K562 (cell line): ENCODE measurements around the gene TMEM39B. TPM values are rescaled to one million over a fixed set of nuclear protein-coding genes. Genes with fewer than 3 reads are reported as not detected.
A peak's percentile ranks its signal among the peaks of the same experiment; 100 is the strongest.

ENCODE experiments used
- ATAC-seq: fragments of 200-7000 bp; cut with Tn5 transposase; 3 replicates; pipeline ENCODE4 v1.9.1; 2020; ENCODE audit warnings: moderate library complexity
- BruUV-seq: library from RNA; stranded (reverse); fragments of 400-500 nt; replicated peaks from 2 replicates; lab custom pipeline; 2021; lab: Mats Ljungman, UMichigan
- CTCF ChIA-PET: fragments of 300-600 bp; formaldehyde crosslinking; extraction: SDS; loops from one replicate; lab custom pipeline; 2021; ENCODE audit warnings: low intra/inter-chr PET ratio; lab: Yijun Ruan, JAX
- POLR2A ChIA-PET: fragments of 300-600, 350-650 bp; sonication (Branson Sonifier 250); formaldehyde crosslinking; extraction: SDS; loops from one replicate; lab custom pipeline; 2021; ENCODE audit warnings: antibody characterized with exemption, inconsistent platforms; lab: Yijun Ruan, JAX
- DNase-seq, 4 experiments: peaks; one replicate each; pipeline versions ENCODE4 v3.0.0 to v3.0.0-alpha.2; 2011 to 2018; ENCODE audit warnings: low spot score in 3 of 4, mixed read lengths in 3 of 4; ENCODE audit errors: extremely low read depth in 1 of 4
- FAIRE-seq: peaks from 2 replicates; lab custom pipeline; 2011; peaks lifted over from hg19 to GRCh38; lab: Jason Lieb, UNC
- H2AFZ ChIP-seq: 2 replicates; pipeline ENCODE4 v1.6.0; 2011; ENCODE audit warnings: low read depth, low read length, control low read depth, inconsistent platforms
- H3K27ac ChIP-seq: fragments of 200-600 bp; 3 replicates; pipeline ENCODE4 v1.8.0; 2011; ENCODE audit warnings: low read depth, mild to moderate bottlenecking, control low read depth, inconsistent platforms, low read length, moderate library complexity, mixed read lengths; ENCODE audit errors: extremely low read depth
- H3K27me3 ChIP-seq, 2 experiments: fragments of 300-600 bp in 1 of 2; 2 replicates in 1 of 2; 3 replicates in 1 of 2; pipeline versions ENCODE4 v1.6.0 to v1.8.0; 2011; ENCODE audit warnings: inconsistent platforms in 2 of 2, low read length in 2 of 2, mild to moderate bottlenecking in 1 of 2, mixed read lengths in 1 of 2, moderate library complexity in 1 of 2; ENCODE audit not compliant: control insufficient read depth in 2 of 2, insufficient read depth in 2 of 2
- H3K36me3 ChIP-seq: fragments of 300-600 bp; 3 replicates; pipeline ENCODE4 v1.8.0; 2011; ENCODE audit warnings: mild to moderate bottlenecking, low read length, inconsistent platforms; ENCODE audit not compliant: control insufficient read depth, insufficient read depth
- H3K4me1 ChIP-seq, 2 experiments: fragments of 200-600 bp in 1 of 2; replicated peaks in 1 of 2; 2 replicates in 1 of 2; 3 replicates in 1 of 2; pipeline versions ENCODE4 v1.5.1 to v1.8.0; 2011; ENCODE audit warnings: inconsistent platforms in 2 of 2, low read length in 2 of 2, mild to moderate bottlenecking in 1 of 2, mixed read lengths in 1 of 2, moderate library complexity in 1 of 2; ENCODE audit not compliant: control insufficient read depth in 2 of 2, insufficient read depth in 2 of 2
- H3K4me2 ChIP-seq: 2 replicates; pipeline ENCODE4 v1.6.1; 2011; ENCODE audit warnings: low read length, control low read depth, inconsistent platforms, mixed read lengths; ENCODE audit not compliant: insufficient read depth
- H3K4me3 ChIP-seq: fragments of 200-600 bp; sonication (generic), shearing (Covaris generic); 2 replicates; pipeline ENCODE4 v1.5.1; 2016; ENCODE audit warnings: control low read depth, inconsistent platforms
- H3K79me2 ChIP-seq: fragments of 200-600 bp; 3 replicates; pipeline ENCODE4 v1.8.0; 2011; ENCODE audit warnings: low read length, inconsistent platforms; ENCODE audit not compliant: control insufficient read depth, insufficient read depth
- H3K9ac ChIP-seq, 2 experiments: 2 replicates each; pipeline versions ENCODE4 v1.6.0 to v1.6.1; 2011; ENCODE audit warnings: low read depth in 2 of 2, low read length in 2 of 2, control low read depth in 1 of 2, inconsistent platforms in 1 of 2, mild to moderate bottlenecking in 1 of 2, mixed read lengths in 1 of 2; ENCODE audit not compliant: insufficient read depth in 1 of 2
- H3K9me1 ChIP-seq: one replicate; pipeline ENCODE4 v1.6.0; 2011; ENCODE audit warnings: inconsistent platforms, mild to moderate bottlenecking, low read length, moderate library complexity; ENCODE audit not compliant: control insufficient read depth, insufficient read depth
- H3K9me3 ChIP-seq: replicated peaks from 2 replicates; pipeline ENCODE4 v1.5.1; 2011; ENCODE audit warnings: low read depth, low read length, inconsistent platforms; ENCODE audit not compliant: control insufficient read depth, insufficient read depth
- H4K20me1 ChIP-seq: replicated peaks from 2 replicates; pipeline ENCODE4 v1.6.1; 2011; ENCODE audit warnings: low read length, inconsistent platforms, mixed read lengths; ENCODE audit not compliant: control insufficient read depth, insufficient read depth
- CBX3 ChIP-seq, 2 experiments: IDR thresholded peaks; 1 replicate in 1 of 2; 2 replicates in 1 of 2; pipeline ENCODE4 v1.6.1; 2012; ENCODE audit warnings: inconsistent platforms in 2 of 2, low read length in 2 of 2, borderline replicate concordance in 1 of 2, control low read depth in 1 of 2
- CEBPZ ChIP-seq: fragments of 150-350 bp; IDR thresholded peaks from 2 replicates; pipeline ENCODE4 v1.6.1; 2014; ENCODE audit warnings: low read depth, mild to moderate bottlenecking, low read length, borderline replicate concordance
- FOXK1 ChIP-seq: sonication (generic); formaldehyde crosslinking; IDR thresholded peaks from 2 replicates; pipeline ENCODE4 v1.8.0; 2022; ENCODE audit warnings: missing genetic modification reagents, mild to moderate bottlenecking, borderline replicate concordance
- HBP1 ChIP-seq: fragments of 450-650 bp; formaldehyde crosslinking; IDR thresholded peaks from 2 replicates; pipeline ENCODE4 v1.4.0; 2022; ENCODE audit warnings: missing genetic modification characterization
- LEF1 ChIP-seq: fragments of 450-650 bp; IDR thresholded peaks from 2 replicates; pipeline ENCODE4 v1.6.1; 2016; ENCODE audit warnings: mild to moderate bottlenecking
- NR2C2 ChIP-seq, 2 experiments: fragments of 200-800 bp in 1 of 2; sonication (Bioruptor generic) in 1 of 2; sonication (generic) in 1 of 2; formaldehyde crosslinking in 1 of 2; IDR thresholded peaks; 2 replicates each; pipeline versions ENCODE4 v1.6.1 to v1.8.0; 2016 to 2022; ENCODE audit warnings: mild to moderate bottlenecking in 1 of 2, missing compliant biosample characterization in 1 of 2, missing genetic modification characterization in 1 of 2, missing genetic modification reagents in 1 of 2
- POLR3G ChIP-seq: IDR thresholded peaks from 2 replicates; pipeline ENCODE4 v1.6.1; 2011; ENCODE audit not compliant: insufficient read length, insufficient replicate concordance; ENCODE audit errors: extremely low read depth
- RAD21 ChIP-seq, 2 experiments: fragments of 250-450 bp in 1 of 2; fragments of 450-650 bp in 1 of 2; sonication (Bioruptor Pico) in 1 of 2; formaldehyde crosslinking in 1 of 2; IDR thresholded peaks in 1 of 2; conservative IDR thresholded peaks in 1 of 2; 2 replicates each; pipeline versions ENCODE4 v1.4.0 to v1.8.0; 2020 to 2022; ENCODE audit warnings: mild to moderate bottlenecking in 2 of 2, moderate library complexity in 1 of 2
- RCOR1 ChIP-seq, 2 experiments: IDR thresholded peaks; 2 replicates each; pipeline ENCODE4 v1.6.1; 2012; ENCODE audit warnings: low read depth in 2 of 2, low read length in 2 of 2, borderline replicate concordance in 1 of 2, improper control_type of control experiment in 1 of 2
- TRIM28 ChIP-seq: fragments of 450-650 bp; IDR thresholded peaks from 2 replicates; pipeline ENCODE4 v1.6.1; 2017
- ZBTB26 ChIP-seq: fragments of 450-650 bp; formaldehyde crosslinking; IDR thresholded peaks from 2 replicates; pipeline ENCODE4 v1.4.0; 2022; ENCODE audit warnings: missing genetic modification characterization
- ZNF551 ChIP-seq: fragments of 250-450 bp; sonication (Bioruptor Pico); IDR thresholded peaks from 2 replicates; pipeline ENCODE4 v1.5.0; 2021; ENCODE audit warnings: mild to moderate bottlenecking, moderate library complexity
- WGBS: fragments of 100-300 bp; shearing (Covaris generic); methylation state at CpG from one replicate; pipeline ENCODE4 v1.1.6; 2016; ENCODE audit warnings: low coverage, mixed read lengths; ENCODE audit not compliant: insufficient coverage; ENCODE audit errors: missing lambda C conversion rate; 5-methylcytosine and 5-hydroxymethylcytosine counted together
- in situ Hi-C: fragments of 300-500 bp; cut with MboI; formaldehyde crosslinking; loops from 4 replicates; pipeline ENCODE4 v1.15.0; 2018; ENCODE audit warnings: inconsistent platforms, mixed read lengths
- intact Hi-C: fragments of 100-400 bp; cut with micrococcal nuclease; formaldehyde crosslinking; loops from 2 replicates; pipeline ENCODE4 v1.14.2; 2022
- polyA plus RNA-seq, 8 experiments: library from polyadenylated mRNA; depleted of rRNA in 4 of 8; stranded (reverse) in 5 of 8; unstranded in 3 of 8; fragments of >200 nt; fragmentation: Nextera tagmentation in 2 of 8; fragmentation: Illumina TruSeq in 1 of 8; extraction: Ambion mirVana in 2 of 8; extraction: Trizol in 1 of 8; gene quantifications; 2 replicates each; pipeline versions ENCODE4 v1.2.1 to v1.2.3, GENCODE V29; 2011 to 2014; ENCODE audit warnings: inconsistent platforms in 1 of 8, missing spikeins in 1 of 8
- total RNA-seq, 7 experiments: library from RNA; depleted of rRNA in 6 of 7; stranded (reverse); fragments of >200 nt in 6 of 7; fragmentation: Illumina TruSeq in 2 of 7; extraction: Trizol in 2 of 7; gene quantifications; 2 replicates each; pipeline versions ENCODE4 v1.2.1 to v1.2.3, GENCODE V29; 2011 to 2021; ENCODE audit warnings: low replicate concordance in 1 of 7

The TMEM39B gene
- total and polyA plus RNA-seq, 9 of the 15 experiments (the other 6 are each of a cell fraction or from before 2014, with no cell fraction given) = 0.92 to 28.5 (median 9.7) TPM

GRCh38 chr1:32071758-32072621 is 749 bp upstream of the TMEM39B start:
- Histone ChIP-seq H3K9me1 (peaks cover 4% of the 10 kb centered on the region), H3K4me1 (peaks cover 17 to 24% of the 10 kb centered on the region in 2 experiments), H3K9ac (peak overlapping the region; percentile 60 to 89), H3K4me2 (peak overlapping the region; percentile 89), H3K27me3 (no peaks in the 10 kb centered on the region), H3K27ac (peak overlapping the region; percentile 13; the same call in 2 of the 3 replicates), H3K36me3 (peaks cover 20% of the 10 kb centered on the region; the same call in 2 of the 3 replicates), H3K9me3 (no peaks in the 10 kb centered on the region), H3K4me3 (peak overlapping the region; percentile 83), H3K79me2 (peaks cover 21% of the 10 kb centered on the region), H2AFZ (peak overlapping the region; percentile 99), H4K20me1 (no peaks in the 10 kb centered on the region; the same call in 1 of the 2 replicates)
- ChIA-PET CTCF (interaction anchor here (0.6 to 0.8 kb wide), 2 partner anchors 9 to 84 kb away, joined by 3 to 4 read pairs; no protein-coding TSS in a partner anchor), POLR2A (interaction anchor here (0.6 to 2.7 kb wide), 9 partner anchors 10 to 264 kb away, joined by 3 to 17 read pairs (median 7); partner anchors contain the start of genes KPNA6 and MARCKSL1)
- intact Hi-C loops (loop anchor here (2.0 kb wide), 2 partner anchors 37 to 107 kb away; partner anchors contain the start of genes KPNA6 and TXLNA), in situ Hi-C loops (no loop called here)
- DNase-seq (no peak), ATAC-seq (no peak), FAIRE-seq (peak; percentile 6)
- TSS peak; percentile 76 for BruUV-seq
- 15% methylated on average over 14 of the region's 14 CpGs for WGBS
- TF ChIP-seq NR2C2 (CRISPR knock-in tag; IDR thresholded peaks at IDR 0.05) (no peak), NR2C2 (tag; IDR thresholded peaks at IDR 0.05) (0 out of 2 replicates have a peak, but pooled peaks have one; percentile 23), RCOR1 (IDR thresholded peaks at IDR 0.05; ENCODE audit: borderline replicate concordance in 1 of 2, low read depth in 2 of 2, low read length in 2 of 2) (0 out of 4 replicates have a peak, but pooled peaks of 1 of the 2 experiments have one; percentile 53), TRIM28 (peak; percentile 62; the same call in 1 of the 2 replicates), CEBPZ (no peak), ZNF551 (CRISPR knock-in tag) (0 out of 2 replicates have a peak, but pooled peaks have one; percentile 32), LEF1 (peak; percentile 19; the same call in 1 of the 2 replicates), POLR3G (no peak), CBX3 (IDR thresholded peaks at IDR 0.05; ENCODE audit: borderline replicate concordance in 1 of 2, low read length in 2 of 2) (peak in 1 of 2 experiments; percentile 12; a peak in 1 of 3 replicates), ZBTB26 (CRISPR knock-in tag) (0 out of 2 replicates have a peak, but pooled peaks have one; percentile 13), HBP1 (CRISPR knock-in tag) (0 out of 2 replicates have a peak, but pooled peaks have one; percentile 12), RAD21 (CRISPR knock-in tag; conservative IDR thresholded peaks at IDR 0.05 in 1 of 2, IDR thresholded peaks at IDR 0.05 in 1 of 2) (peak in 1 of 2 experiments; percentile 13; a peak in 1 of 4 replicates), FOXK1 (CRISPR knock-in tag) (0 out of 2 replicates have a peak, but pooled peaks have one; percentile 69)
